GM19025 (cell line): Measurements from ENCODE around the gene ERAS.
"Not testable (repeated sequence)": the region's sequence is repeated elsewhere in the genome, so short reads cannot be mapped to it uniquely, and the experiment has no call there.

Experiments used
- ATAC-seq: cut with Tn5 transposase; IDR thresholded peaks from one replicate; pipeline ENCODE4 v1.9.1; 2021; ENCODE audit warnings: mild to moderate bottlenecking, low read depth, moderate library complexity; ENCODE audit not compliant: unreplicated experiment

Gene ERAS

DNA sequence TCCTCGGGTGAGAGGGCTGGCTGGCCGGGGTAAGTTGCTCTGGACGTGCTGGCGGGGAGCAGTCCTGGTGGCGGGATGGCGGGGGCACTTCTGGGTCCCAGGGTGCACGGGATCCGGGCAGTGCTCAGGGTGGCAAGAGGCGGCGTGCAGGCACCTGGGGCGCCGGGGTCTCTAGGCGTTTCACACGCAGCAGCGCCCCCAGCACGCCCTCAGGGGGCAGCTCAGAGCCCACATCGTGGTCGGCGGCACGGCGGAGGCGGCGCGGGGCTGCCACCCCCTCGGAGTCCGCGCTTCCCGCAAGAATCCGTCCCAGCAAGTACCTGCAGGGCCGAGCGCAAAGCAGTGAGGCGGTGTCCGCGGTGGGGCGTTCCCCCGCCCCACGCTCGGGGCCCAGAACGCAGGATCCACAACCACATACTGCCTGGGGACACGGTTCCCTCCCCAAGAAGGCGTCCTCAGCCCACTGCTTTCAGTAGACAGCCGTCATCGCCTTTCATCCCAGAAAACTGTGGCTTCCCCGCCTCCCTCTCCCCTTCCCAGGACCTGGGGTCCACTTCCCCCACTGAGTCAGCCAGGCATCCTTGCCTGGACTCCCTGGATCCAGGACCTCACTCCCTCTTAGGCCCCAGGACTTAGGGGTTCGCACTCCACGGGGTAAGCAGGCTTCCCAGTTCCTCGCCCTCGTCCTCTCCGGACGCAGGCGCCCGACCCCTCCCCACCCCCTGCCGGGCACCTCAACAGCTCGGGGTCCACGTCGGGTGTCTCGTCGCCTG, 5.0 kb downstream of the ERAS start:
- ATAC-seq, result no peak

DNA sequence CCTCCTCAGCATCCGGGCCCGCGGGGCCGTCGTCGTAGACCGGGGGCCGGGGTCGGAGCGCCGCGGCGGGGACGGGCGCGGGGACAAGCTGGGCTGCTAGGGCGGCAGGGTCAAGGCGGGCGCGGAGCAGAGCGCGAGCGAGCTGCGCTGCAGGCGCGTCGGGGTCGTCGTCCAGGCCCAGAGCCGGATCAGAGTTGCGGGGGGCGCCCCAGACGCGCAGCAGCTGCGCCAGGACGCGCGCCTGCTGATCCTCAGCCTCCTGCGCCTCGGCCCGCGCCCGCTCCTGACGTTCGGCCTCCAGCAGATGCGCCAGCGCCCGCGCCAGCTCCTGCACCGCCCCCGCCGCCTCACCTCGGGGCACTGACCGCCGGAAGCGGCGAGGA, 5.6 kb downstream of the ERAS start:
- ATAC-seq, result no peak

DNA sequence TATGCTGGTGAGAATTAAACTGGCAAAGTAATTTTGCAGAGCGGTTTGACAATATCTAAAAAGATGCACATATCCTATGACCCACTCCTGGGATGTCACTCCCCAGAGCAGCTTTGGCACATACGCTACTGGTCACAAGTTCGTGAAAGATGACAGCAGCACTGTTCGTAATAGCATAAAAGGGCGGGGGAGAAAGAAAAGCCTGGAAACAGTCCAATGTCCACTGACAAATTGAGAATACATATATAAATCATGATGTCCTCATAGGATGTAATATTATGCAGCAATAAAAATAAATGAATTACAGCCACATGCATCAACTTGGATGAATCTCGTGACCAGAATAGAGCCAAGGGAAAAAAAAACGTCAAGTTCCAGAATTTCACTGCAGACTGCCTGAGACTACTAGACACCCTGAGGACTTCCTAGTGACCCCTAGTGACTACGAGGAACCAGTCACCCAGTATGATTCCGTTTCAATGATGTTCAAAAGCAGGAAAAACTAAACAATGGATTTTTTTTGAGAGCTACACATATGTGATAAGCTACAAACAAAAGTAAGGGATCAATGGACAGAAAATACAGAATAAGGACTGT, 7.3 kb downstream of the ERAS start:
- no peak for ATAC-seq

DNA sequence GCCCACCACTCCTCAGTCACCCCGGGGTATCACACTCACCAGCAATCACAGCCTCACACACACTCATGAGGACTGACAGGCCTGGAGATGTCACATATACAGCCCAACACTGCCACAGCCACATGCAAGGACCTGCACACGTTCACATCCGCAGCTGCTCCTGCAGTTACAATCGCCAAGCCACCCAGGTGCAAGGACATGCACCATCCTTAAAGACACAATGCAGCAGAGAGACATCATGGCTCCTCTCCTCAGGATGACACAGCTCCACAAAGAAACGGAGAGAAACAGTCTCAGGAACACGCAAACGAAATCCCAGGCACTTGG, 8.0 kb downstream of the ERAS start:
- ATAC-seq, result no peak

DNA sequence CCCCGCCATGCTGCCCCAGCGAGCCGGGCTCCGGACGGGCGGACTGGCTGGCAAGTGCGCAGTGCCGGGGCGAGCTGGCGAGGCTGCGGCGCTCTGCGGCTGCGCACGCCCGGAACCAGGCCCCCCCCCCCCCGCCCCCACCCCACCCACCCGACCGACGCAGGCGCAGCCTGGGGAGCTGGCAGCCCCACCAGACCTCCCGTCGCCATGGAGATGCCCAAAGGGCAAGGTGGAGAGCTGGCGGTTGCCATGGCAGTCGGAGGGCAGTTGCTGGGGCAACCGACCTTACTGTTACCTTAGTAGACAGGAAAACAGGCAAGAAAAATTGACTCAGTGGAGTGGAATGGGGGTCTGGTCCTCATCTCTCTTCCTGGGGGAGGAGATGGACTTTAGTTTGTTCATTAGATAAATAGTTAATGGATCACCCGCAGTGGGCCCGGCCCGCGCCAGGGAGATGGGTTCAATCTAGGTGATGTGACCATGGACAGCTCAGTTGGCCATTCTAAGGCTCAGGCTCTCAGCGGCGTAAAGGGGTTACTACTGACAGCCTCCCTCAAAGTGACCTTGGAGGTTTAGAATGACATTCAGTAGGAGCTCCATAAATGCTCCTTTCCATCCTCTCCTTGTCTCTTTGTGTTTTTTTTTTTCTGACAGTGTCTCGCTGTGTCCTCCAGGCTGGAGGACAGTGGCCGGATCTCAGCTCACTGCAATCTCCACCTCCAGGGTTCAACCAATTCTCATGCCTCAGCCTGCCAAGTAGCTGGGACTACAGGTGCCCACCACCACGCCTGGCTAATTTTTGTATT, 9.4 kb downstream of the ERAS start, which contains the start of gene PCSK1N:
Gene PCSK1N (minus strand): TSS at position 87 of the 806 bp plus-strand sequence. CDS start 78 bp downstream, at position 9.
- ATAC-seq, result no peak

DNA sequence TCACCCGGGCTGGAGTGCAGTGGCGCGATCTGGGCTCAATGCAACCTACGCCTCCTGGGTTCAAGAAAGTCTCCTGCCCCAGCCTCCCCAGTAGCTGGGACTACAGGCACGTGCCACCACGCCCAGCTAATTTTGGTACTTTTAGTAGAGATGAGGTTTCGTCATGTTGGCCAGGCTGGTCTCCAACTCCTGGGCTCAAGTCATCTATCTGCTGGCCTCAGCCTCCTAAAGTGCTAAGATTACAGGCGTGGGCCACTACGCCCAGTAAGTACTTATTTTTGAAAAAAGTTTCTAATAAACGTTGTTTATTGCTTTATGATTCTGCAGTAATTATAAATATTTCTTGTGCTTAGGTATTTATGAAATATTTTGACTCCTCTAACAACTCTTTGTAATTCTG, 13.4 kb downstream of the ERAS start:
- ATAC-seq, result no peak

DNA sequence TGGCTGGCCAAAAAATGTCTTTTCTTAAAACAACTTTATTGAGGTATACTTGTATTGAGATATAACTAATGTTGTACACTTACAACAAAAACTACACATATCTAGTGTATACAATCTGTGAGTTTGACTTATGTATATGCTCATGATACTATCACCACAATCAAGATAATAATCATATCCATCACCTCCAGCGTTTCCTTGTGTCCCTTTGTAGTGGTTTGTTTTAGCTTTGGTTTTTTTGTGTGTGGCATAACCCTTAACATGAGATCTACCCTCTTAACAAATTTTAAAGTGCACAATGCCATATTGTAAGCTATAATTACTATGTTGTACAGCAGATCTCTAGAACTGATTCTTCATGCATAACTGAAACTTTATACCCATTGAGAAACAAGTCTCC, 22.5 kb downstream of the ERAS start:
- no peak for ATAC-seq

DNA sequence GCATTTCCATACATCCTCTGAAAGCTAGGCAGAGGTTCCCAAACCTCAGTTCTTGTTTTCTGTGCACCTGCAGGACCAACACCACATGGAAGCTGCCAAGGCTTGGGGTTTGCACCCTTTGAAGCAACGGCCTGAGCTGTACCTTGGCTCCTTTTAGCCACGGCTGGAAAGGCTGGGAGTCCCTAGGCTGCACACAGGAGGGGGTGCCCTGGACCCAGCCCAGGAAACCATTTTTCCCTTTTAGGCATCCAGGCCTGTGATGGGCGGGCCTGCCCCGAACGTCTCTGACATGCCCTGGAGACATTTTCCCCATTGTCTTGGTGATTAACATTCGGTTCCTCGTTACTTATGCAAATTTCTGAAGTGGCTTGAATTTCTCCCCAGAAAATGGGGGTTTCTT, 26.5 kb downstream of the ERAS start:
- no peak for ATAC-seq

DNA sequence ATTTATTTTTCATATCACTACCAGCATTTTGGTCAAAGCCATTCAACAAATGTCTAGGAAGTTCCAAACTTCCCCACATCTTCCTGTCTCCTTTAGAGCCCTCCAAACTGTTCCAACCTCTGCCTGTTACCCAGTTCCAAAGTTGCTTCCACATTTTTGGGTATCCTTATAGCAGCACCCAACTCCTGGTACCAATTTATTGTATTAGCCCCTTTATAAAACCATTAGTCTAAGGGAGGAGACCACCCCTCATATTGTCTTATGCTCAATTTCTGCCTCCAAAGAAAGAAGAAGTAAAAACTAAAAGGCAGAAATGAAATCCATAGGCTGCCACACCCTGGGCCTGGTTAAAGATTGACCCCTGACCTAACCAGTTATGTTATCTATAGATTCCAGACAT, 27.2 kb downstream of the ERAS start:
- ATAC-seq, result not testable (repeated sequence)

DNA sequence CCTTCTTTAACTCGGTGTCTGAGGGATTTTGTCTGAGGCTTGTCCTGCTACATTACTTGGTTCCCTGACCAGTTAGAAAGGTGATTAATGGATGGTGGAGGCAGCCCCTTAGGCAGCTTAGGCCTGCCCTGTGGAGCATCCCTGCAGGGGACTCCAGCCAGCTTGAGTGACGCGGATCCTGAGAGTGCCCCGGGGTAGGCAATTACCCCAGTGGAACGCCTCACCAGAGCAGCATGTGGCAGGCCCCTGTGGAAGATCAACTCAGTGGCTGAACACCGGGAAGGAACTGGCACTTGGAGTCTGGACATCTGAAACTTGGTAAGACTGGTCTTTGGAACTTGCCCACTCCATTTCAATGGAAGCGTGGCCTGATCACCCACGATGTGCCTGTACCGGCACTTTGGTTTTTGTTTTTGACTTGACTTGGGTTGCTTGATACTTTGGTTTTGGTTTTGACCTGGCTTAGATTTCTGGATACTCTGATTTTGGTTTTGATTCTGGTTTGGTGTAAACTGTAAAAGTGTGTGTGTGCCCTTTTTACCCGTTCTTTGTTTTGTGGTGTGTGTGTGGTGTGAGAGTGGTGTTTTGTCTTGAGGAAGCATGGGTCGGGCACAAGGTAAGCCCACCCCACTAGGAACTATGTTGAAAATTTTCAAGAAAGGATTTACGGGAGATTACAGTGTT, 27.9 kb downstream of the ERAS start:
- not testable (repeated sequence) for ATAC-seq

DNA sequence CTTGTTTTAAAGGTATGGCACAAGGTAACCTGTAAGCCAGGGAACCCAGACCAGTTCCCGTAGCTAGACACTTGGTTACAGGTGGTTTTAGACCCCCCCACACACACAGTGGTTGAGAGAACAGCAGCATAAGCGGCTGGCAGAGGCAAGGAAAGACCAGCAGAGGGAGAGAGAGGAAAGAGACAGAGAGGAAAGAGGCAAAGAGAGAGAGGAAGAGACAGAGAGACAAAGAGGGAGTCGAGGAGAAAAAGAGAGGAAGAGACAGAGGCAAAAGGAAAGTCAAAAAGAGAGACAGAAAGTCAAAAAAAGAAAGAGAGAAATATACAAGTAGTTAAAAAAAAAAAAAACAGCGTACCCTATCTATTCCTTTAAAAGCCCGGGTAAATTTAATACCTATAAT, 28.6 kb downstream of the ERAS start:
- no peak for ATAC-seq

DNA sequence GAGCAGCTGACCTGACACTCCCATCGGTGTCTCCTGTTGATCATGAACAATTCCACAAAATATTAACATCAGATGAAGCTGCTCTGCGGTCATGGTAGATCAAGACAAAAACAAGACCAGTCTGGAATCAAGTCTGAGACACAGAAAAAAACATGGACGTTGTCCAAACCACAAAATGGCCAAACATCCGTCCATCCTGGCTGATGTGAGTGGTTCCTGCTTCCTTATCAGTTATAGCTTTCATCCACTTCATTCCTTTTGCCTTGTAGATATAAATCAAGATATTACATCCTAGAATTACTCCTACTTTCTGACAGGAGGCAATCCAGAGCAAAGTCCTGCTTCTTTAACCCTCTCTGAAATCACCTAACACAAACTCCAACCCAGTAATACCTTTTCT, 37.9 kb downstream of the ERAS start:
- ATAC-seq, result no peak

DNA sequence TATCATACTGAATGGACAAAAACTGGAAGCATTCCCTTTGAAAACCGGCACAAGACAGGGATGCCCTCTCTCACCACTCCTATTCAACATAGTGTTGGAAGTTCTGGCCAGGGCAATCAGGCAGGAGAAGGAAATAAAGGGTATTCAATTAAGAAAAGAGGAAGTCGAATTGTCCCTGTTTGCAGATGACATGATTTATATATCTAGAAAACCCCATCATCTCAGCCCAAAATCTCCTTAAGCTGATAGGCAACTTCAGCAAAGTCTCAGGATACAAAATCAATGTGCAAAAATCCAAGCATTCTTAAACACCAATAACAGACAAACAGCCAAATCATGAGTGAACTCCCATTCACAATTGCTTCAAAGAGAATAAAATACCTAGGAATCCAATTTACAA, 45.7 kb downstream of the ERAS start:
- not testable (repeated sequence) for ATAC-seq

DNA sequence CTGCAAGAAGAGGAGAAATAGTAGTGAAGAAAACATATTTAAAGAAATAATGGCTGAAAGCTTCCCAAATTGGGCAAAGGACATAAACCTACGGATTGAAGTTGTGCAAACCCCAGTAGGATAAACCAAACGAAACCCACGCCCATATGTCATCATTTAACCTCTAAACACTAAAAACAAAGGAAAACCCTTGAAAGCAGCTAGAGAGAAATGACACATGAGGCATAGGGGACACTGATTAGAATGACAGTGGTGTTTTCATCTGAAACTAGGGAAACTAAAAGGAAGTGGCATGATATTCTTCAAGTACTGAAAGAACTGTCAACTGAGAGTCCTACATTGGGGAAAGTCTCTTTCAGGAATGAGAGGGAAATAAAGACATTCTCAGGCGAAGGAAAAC, 50.6 kb downstream of the ERAS start:
- not testable (repeated sequence) for ATAC-seq
